GM10248 (cell line): ENCODE results near the gene CCNY.

ENCODE experiments used
- CTCF ChIA-PET: fragments of 300-600 bp; sonication (Branson Sonifier 250); formaldehyde crosslinking; extraction: SDS; loops from one replicate; lab custom pipeline; 2021; ENCODE audit warnings: antibody characterized with exemption; lab: Yijun Ruan, JAX
- POLR2A ChIA-PET: fragments of 350-650 bp; sonication (Branson Sonifier 250); formaldehyde crosslinking; extraction: SDS; loops from one replicate; lab custom pipeline; 2020; ENCODE audit warnings: antibody characterized with exemption; lab: Yijun Ruan, JAX
- DNase-seq: peaks from one replicate; pipeline ENCODE4 v3.0.0; 2012; ENCODE audit errors: extremely low spot score
- CTCF ChIP-seq: IDR thresholded peaks from 2 replicates; pipeline ENCODE4 v1.5.1; 2012; ENCODE audit warnings: mild to moderate bottlenecking, low read depth; ENCODE audit errors: extremely low read depth, missing control alignments, control extremely low read depth

The CCNY gene

DNA sequence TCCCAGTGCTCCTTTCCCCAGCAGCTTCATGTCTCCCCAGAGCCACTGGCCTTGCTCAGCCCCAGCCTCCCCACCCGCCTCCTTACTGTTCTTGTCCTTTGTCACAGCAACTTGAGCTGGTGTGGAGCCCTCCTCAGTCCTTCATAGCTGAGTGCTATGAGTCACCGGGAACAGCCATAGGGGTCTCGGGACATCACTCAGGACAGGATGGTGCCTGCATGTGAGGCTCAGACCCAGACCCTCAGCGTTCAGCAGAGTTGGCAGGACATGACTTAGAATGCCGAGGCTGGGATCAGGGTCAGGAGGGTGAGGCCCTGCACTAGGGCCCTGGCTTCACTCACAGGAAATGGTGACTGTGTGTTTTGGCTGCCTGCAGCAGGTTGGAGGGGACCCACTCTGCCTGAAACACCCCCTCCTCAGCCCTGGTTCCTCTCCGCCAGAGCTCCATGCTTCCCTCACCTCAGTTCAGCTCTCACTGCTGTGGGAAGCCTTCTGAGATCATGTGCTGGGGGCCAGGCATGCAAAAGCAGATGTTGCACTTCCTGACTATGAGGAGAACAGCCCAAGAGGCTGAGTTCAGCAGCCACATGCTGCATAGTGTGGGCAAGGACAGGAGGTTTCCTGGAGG, 228.1 kb downstream of the CCNY start:
- no peak for TF ChIP-seq CTCF
- peak; percentile 40 for DNase-seq
- POLR2A ChIA-PET: no interaction called here
- CTCF ChIA-PET: interaction anchor here (0.8 to 5.5 kb wide), 13 partner anchors 11 to 448 kb away, joined by 3 to 93 read pairs (median 10); no protein-coding TSS in a partner anchor

DNA sequence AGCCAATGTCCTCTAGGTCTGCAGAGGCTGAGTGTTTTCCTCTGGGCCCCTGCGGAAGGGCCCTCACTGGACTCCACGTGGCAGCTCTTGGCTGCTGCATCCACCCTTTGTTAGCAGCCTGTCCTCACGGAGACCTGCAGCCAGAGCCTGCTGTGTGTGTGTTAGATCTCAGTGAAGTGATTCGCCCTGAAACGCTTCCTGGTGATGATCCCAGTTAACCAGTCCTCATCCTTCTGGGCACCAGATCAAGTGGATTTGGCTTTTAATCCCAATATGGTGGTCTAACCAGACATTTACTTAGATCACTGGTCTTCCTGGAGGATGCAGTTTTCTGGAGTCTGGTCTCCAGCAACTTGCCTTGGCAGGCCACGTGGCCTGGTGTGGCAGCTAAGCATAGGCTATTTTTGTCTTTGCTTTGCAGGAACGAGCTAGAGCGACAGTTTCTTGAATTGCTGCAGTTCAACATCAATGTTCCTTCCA, 229.3 kb downstream of the CCNY start:
- DNase-seq: no peak
- CTCF ChIA-PET: interaction anchor here (0.9 to 1.4 kb wide), 2 partner anchors 10 to 446 kb away, joined by 3 read pairs; no protein-coding TSS in a partner anchor
- TF ChIP-seq CTCF: no peak
- POLR2A ChIA-PET: no interaction called here

DNA sequence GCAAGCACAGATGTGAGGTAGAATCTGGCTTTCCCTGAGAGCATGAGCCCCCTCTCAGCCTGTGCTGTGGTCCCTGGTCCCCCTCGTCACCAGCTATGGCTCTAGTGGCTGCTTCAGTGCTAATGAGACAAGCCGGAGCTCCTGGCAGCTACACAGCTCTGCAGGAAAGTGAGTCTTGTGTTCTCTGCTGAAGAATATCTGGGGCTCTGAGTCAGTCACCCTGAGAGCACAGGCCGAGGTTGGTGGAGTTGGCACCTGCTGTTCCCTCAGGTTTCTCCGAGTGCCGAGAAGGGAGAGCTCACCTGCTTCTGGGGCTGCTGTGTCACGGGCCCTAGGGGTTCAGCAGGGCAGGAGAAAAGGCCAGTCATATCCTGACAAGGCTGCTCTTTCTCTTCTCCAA, 231.6 kb downstream of the CCNY start:
- ChIA-PET CTCF (no interaction called here), POLR2A (no interaction called here)
- no peak for DNase-seq
- TF ChIP-seq CTCF: no peak

DNA sequence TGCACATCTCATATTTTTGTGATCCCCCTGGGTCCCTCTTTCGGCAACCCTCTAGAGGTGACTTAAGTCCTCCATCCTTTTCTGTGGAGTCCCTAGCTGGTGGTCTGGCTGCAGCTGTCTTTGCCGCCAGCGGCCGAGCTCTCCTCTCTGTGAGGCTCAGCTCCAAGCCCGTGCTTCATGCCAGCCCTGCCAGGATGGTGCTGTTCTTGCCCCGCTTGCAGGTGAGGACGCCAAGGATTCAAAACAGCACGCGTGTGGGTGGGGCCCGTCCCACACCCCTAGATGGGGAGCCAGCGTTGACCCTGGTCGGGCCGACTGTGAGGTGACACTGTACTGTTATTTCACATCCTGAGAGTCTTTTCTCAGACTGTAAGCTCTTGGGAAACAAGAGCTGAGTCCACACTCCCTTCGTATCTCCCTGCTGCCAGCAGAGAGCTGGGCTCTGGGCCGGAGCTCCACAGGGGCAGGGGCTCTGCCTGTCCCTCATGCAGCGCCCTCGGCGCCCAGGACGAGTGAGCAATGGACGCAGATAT, 232.2 kb downstream of the CCNY start:
- CTCF ChIA-PET: no interaction called here
- POLR2A ChIA-PET: no interaction called here
- DNase-seq: no peak
- TF ChIP-seq CTCF: no peak

- CTCF ChIA-PET: no interaction called here
- POLR2A ChIA-PET: no interaction called here
- TF ChIP-seq CTCF: no peak
- DNase-seq: no peak
Measured at GRCh38 chr10:35569111-35569707, 232.9 kb downstream of the CCNY start.

GRCh38 chr10:35569836-35570235, 233.5 kb downstream of the CCNY start:
- no peak for DNase-seq
- ChIA-PET CTCF (no interaction called here), POLR2A (no interaction called here)
- no peak for TF ChIP-seq CTCF
